Epithelial cell of prostate (primary cell): ENCODE measurements around the gene CNNM4.
A peak's percentile ranks its signal among the peaks of the same experiment; 100 is the strongest.

Experiments
- DNase-seq: peaks from one replicate; pipeline ENCODE4 v3.0.0-alpha.2; 2011; ENCODE audit warnings: low read depth, low spot score
- H3K27ac ChIP-seq: fragments of 450-650 bp; 2 replicates; pipeline ENCODE4 v1.5.1; 2017; ENCODE audit warnings: mild to moderate bottlenecking

Gene CNNM4

DNA sequence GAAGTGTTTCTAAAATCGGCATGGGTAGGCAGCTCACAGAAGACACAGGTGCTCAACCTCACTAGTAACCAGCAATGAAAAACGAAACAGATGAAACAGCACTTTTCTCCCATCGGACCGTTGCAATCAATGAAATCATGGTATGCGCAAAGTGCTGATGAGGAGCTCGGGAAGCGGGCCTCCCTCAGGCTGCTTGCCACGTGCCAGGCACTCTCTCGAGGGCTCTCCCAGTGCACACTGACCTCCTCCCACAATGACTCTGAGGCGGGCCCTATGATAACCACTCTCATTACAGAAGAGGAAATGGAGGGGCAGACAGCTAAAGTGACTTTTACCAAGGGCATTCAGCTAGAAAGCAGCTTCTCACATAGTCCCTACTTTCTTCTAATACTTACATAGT is 86.9 kb downstream of the CNNM4 start:
- no peak for DNase-seq
- H3K27ac ChIP-seq, result no peak overlapping the region

DNA sequence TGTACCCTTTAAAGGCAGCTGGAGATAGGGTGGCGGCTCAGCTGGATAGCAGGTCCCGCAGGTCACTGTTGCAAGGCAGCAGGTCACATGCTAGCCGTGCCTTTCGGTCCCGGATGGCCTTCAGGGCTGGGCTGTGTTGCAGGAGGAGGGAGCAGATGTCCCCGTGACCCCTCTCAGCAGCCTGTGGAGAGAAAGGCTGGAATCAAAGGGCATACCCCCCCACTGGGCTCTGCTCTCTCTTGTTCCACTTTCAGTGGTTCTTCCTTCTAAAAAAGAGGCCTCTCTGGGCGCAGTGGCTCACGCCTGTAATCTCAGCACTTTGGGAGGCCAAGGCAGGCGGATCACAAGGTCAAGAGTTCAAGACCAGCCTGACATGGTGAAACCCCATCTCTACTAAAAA is 87.6 kb downstream of the CNNM4 start:
- H3K27ac ChIP-seq, result no peak overlapping the region
- DNase-seq, result no peak

DNA sequence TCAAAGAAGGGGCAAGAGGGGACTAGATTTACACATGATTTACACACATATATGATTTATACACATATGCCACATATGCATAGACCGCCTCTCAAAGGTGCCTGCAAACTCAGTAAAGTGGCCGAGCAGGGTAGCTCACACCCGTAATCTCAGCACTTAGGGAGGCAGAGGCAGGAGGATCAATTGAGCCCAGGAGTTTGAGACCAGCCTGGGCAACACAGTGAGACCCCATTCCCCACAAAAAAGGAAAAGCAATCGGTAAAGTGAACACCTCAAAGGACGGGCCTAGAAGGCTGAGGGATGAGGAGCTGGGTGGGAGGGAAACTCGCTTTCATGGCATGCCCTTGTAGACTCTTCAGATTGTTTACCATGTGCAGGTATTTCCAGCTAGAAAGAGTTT is 92.0 kb downstream of the CNNM4 start:
- DNase-seq, result no peak
- H3K27ac ChIP-seq, result no peak overlapping the region

DNA sequence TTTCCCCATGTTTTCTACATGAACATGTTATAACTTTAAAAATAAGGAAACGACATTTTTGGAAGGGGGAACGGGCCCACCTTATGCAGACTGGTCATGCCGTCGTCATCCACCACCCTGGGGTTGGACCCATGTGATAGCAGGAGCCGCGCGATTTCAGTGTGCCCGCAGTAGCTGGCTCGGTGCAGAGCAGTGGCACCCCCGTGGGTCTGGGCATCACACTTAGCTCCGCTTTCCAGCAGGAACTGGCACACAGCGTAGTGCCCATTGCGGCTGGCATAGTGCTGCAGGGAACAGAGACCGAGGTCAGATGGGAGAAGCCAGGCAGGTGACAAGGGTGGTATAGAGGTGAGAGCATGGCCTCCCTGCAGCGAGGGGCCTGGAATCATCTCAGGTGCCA is 92.6 kb downstream of the CNNM4 start:
- DNase-seq, result no peak
- H3K27ac ChIP-seq, result no peak overlapping the region

DNA sequence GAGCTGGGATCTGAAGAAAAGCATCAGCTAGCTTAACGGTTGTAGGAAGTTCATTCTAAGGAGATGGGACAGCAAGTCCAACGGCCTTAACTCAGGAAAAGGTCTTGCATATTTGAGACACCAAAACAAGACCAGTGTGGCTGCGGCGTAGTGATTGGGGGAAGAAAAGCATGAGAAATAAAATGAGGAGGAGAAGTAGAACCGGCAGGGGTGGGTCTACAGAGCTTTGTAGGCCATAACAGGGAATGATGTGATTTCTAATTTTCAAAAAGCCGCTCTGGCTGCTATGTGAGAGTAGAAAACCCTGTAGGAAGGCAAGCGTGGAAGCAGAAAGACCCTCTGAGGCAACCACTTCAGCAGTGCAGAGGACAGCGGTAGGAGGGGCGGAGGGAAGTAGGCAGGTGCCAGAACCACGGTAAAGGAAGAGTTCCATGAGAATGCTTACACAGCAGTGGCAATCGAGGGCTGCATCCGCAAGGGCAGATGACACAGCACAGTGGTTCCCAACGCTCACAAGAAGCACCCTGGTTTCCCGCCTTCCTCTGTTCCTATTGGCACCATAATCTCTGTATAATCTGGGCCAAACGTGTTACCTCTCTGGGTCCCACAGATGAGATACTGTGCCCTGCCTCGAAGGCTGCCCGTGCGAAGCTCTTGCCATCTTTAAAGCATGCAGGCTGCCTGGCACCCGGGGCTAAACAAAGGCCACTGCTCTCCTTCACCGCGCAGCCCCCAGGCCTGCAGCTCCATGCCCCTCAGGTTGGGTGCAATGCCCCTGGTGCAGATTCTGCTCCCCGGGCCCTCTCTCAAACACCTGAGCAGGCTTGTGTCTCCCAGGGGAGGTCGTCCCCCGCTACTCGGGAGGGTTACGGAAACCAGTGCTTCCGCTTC is 96.3 kb downstream of the CNNM4 start:
- DNase-seq, result no peak
- H3K27ac ChIP-seq, result no peak overlapping the region

DNA sequence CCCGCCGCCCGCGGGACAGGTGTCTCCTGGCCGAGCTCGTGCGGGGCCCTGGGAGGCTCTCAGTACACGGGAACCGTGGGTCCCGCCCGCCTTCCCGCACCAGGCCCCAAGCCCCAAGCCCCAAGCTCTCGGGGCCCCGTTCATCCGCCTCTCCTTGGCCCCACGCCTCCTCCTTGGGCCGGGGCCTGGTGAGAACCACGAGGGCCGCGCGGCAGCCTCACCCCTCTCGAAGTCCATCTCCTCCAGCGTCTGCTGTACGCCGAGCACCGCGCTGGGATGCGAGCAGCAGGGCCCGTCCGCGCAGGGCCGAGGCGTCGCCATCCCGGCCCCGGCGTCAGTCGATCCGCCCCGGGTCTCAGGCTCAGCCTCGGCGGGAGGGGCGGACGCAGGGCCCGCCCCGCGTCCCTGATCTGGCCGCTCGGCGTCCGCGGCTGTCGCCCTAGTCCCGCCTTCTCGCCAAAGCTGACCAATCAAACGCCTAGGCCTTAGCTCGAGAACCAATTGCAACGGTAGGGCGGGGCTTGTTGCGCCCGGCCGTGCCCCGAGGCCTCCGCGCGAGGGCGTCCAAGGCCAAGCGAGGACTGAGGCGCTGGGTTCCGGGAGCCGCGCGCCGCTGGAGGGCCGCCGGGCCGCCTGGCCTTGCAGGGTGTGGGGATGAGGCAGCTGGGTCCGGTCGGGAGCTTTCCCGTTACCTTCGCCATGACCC is 97.1 kb downstream of the CNNM4 start, which contains the start of gene ANKRD39:
ANKRD39 (minus strand) TSS at position 350 of the 706 bp plus-strand sequence; CDS start at position 321, 29 bp downstream.
- no peak within 1 kb of the TSS for H3K27ac ChIP-seq

DNA sequence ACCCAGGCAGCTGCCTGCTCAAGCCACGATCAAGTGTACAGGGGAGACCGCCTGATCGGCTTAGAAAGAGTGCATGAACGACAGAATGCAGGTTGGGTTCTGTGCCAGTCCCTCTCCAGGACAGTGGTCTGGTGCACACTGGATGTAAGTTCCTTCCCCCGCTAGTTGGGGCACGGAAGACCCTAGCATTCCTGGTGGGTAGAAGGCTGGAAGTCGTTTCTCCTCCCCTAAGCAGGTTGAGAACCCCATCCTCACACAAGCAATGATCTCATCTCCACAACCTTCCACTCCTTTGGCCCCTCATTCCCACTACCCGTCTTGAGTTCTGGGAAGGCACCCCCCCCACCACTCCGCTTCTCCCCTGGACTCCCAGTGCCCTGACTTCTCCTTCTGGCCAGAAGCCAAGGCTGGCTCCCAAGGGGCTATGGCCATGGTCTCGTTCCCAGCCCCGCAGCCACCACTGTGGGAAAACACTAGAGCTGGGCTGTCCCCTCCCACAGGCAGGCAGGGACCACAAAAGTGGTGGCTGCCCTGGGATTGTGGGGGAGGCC is 98.5 kb downstream of the CNNM4 start:
- H3K27ac ChIP-seq, result no peak overlapping the region
- no peak for DNase-seq

More for the DNA sequence above, 97.1 kb downstream of the CNNM4 start, which contains the start of gene ANKRD39:
- peak; percentile 85 for DNase-seq

DNA sequence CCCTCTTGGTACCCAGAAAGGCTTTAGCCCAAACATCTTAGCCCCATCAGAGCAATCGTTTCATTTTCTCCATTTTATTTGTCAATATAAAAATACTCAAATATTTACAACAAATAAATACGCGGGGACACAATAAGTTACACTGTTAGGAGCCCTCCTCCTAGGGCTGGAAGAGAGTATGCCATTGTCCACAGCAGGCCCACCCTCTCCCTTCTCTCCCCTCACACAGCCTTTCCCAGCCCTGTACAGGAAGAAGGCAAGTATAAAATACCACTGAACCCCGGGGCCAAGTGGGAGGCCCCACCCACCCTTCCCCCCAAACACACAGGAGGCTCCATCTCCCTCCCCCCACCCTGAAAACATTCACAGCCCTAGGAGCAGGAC is 99.0 kb downstream of the CNNM4 start:
- no peak overlapping the region for H3K27ac ChIP-seq
- no peak for DNase-seq

DNA sequence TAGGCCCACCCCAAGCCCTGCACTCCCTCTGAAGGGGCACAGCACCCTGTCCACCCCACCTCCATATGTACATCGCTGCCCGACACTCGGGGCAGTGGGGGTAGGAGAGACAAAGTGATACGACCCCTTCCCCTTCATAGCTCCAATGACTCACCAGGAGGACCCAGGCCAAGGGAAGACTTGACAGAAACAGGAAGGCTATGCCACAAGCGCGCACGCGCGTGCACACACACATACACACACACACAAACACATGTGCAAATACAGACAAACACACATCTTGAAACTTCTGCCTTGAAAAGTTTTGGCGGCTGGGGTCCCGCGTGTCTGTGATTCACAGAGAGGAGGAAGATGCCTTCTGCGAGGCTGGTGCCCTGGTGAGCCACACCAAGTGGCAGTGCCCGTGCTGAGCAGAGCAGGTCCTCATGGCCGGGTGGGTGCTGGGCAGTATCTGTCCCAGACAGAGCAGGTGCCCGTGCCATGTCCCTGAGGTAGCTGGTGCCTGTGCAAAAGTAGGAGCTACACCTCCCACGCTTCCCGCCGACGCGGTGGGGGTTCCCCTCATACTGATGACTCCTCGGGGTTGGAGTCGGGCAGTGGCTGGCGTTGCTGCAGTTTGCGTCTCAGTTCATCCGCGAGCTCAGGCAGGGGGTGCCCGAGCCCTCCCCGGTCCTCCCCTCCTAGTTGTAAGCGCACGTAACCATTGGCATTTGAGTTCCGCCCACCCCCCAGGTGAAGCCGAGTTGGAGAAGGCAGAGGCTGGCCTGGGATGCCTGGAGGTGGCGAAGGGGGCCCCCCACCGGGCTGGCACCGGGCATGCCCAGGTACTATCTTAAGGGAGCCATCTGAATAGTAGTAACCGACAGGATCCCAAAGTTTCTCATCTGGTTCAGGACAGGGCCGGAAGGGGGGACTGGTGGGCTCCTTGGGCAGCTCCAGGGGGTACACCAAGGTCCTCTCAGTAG is 99.6 kb downstream of the CNNM4 start:
- DNase-seq, result no peak
- H3K27ac ChIP-seq, result no peak overlapping the region

DNA sequence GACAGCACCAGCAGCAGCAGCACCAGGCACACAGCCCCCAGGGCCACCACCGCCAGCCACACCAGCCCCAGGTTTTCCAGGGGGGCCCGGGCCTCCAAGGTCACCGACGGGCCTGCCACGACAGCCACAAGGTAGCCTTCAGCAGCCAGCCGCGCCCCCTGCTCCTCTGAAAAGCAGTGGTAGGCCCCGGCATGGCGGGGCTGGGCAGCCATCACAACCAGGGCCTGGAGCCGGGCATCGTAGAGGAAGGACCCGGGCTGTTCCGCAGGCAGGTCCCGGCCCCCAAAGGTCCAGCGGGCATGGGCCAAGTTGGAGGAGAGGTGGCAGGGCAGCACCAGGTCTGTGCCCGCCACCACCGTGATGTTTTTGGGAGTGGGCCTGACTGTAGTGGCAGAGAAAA is 100.4 kb downstream of the CNNM4 start:
- DNase-seq, result no peak
- no peak overlapping the region for H3K27ac ChIP-seq
